CD4-positive, alpha-beta memory T cell (primary cell): ENCODE data around the gene CCDC157. TPM values are rescaled to one million over a fixed set of nuclear protein-coding genes. Genes with fewer than 3 reads are reported as not detected.

Experiments
- CTCF ChIA-PET: fragments of 350-600 bp; sonication (Branson Sonifier 250); formaldehyde crosslinking; loops from one replicate; lab custom pipeline; 2021; ENCODE audit warnings: inconsistent platforms; ENCODE audit not compliant: partially characterized antibody; lab: Charles Lee
- POLR2A ChIA-PET: fragments of 350-600 bp; sonication (Branson Sonifier 250); formaldehyde crosslinking; loops from one replicate; lab custom pipeline; 2021; ENCODE audit not compliant: partially characterized antibody; lab: Charles Lee
- DNase-seq, 5 donors: peaks; one replicate each; pipeline versions ENCODE4 v3.0.0 to v3.0.0-alpha.2; 2020 to 2022; ENCODE audit warnings: mixed read lengths in 1 of 5
- H3K27ac ChIP-seq: one replicate; pipeline ENCODE4 v1.7.0; 2013; ENCODE audit warnings: low read depth, low read length
- H3K27me3 ChIP-seq: 2 replicates; pipeline ENCODE4 v1.7.0; 2013; ENCODE audit warnings: mild to moderate bottlenecking, low read length, moderate library complexity; ENCODE audit not compliant: insufficient read depth
- H3K36me3 ChIP-seq: 2 replicates; pipeline ENCODE4 v1.7.0; 2013; ENCODE audit warnings: mild to moderate bottlenecking, low read length, moderate library complexity; ENCODE audit not compliant: insufficient read depth
- H3K4me1 ChIP-seq: 2 replicates; pipeline ENCODE4 v1.7.0; 2013; ENCODE audit warnings: mild to moderate bottlenecking, low read length, moderate library complexity; ENCODE audit not compliant: insufficient read depth
- H3K4me3 ChIP-seq, 2 donors: one replicate each; pipeline ENCODE4 v1.7.0; 2013; ENCODE audit warnings: low read length in 2 of 2, mild to moderate bottlenecking in 1 of 2
- H3K9me3 ChIP-seq, 2 donors: one replicate each; pipeline ENCODE4 v1.7.0; 2013; ENCODE audit warnings: low read length in 2 of 2, control low read depth in 1 of 2; ENCODE audit not compliant: control insufficient read depth in 1 of 2
- H3K27ac Mint-ChIP-seq, 7 donors: one replicate each; pipeline ENCODE4 v1.8.0; 2020 to 2021; ENCODE audit warnings: mixed read lengths in 7 of 7, mild to moderate bottlenecking in 6 of 7, inconsistent platforms in 3 of 7, moderate library complexity in 3 of 7
- H3K27me3 Mint-ChIP-seq, 2 donors: one replicate each; pipeline ENCODE4 v1.8.0; 2020 to 2021; ENCODE audit warnings: mixed read lengths in 2 of 2
- H3K36me3 Mint-ChIP-seq, 2 donors: one replicate each; pipeline ENCODE4 v1.8.0; 2020 to 2021; ENCODE audit warnings: mixed read lengths in 2 of 2, inconsistent platforms in 1 of 2, mild to moderate bottlenecking in 1 of 2
- H3K4me1 Mint-ChIP-seq, 4 donors: one replicate each; pipeline ENCODE4 v1.8.0; 2020 to 2021; ENCODE audit warnings: mixed read lengths in 4 of 4, mild to moderate bottlenecking in 1 of 4
- H3K4me3 Mint-ChIP-seq, 8 donors: one replicate each; pipeline ENCODE4 v1.8.0; 2020 to 2021; ENCODE audit warnings: mixed read lengths in 8 of 8, mild to moderate bottlenecking in 7 of 8, moderate library complexity in 6 of 8, inconsistent platforms in 3 of 8
- H3K9me3 Mint-ChIP-seq, 8 donors: one replicate each; pipeline ENCODE4 v1.8.0; 2020 to 2021; ENCODE audit warnings: mixed read lengths in 8 of 8, mild to moderate bottlenecking in 5 of 8, inconsistent platforms in 3 of 8, moderate library complexity in 1 of 8
- intact Hi-C: fragments of 100-400 bp; cut with micrococcal nuclease; formaldehyde crosslinking; loops from one replicate; pipeline ENCODE4 v1.15.1; 2023
- polyA plus RNA-seq, 2 donors: library from polyadenylated mRNA; unstranded; fragments of 300-500 nt; fragmentation: Illumina TruSeq; gene quantifications; one replicate each; pipeline ENCODE4 v1.2.3, GENCODE V29; 2021
- total RNA-seq, 2 experiments: library from RNA; stranded (reverse); gene quantifications; one replicate each; pipeline ENCODE4 v1.2.3, GENCODE V29; 2021

Gene CCDC157
- 1 to 10 TPM; 2.1 to 3.0 TPM for total RNA-seq
- 1 to 10 TPM in 1 of 2 donors, under 1 TPM in 1; 0.38 to 3.9 TPM for polyA plus RNA-seq

DNA sequence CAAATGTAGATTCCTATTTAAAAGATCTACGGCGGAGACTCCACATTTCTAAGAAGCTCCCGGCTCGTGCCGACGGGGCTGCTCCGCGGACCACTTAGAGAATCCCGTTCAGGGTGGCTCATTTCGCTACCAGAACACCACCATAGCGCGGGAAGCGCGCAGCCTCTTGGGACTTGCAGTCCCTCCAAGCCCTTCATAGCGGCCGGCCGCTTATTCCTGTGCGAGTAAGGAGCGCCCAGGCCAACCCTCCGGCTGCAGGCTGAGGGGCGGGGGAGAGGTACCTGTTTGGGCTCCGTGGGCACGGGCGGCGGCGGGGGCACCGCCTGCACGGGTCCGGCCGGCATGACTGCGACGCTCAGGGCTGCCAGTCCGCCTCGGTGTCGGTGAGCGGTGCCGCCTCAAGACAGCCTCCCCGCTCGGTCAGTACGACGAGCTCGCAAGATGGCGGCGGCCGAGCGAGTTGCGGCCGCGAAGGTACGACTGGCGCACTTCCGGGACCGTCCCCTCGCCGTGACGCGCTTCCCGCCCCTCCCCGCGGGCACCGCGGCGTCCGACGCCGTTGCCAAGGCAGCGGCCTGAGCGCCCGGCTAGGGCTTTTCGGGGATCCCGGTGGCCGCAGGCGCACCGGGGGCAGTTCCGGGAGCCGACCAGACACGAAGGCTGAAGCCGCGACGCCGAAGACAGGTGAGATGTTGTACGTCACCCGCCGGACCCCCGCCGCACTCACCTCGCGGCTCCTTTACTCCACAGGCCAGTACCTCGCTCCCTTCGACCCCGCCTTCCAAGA lies at the start of gene CCDC157, which contains the start of gene SF3A1:
CCDC157 (plus strand) TSS at position 559 of the 787 bp plus-strand sequence. CDS start 8,994 bp downstream, outside the sequence.
SF3A1 (minus strand) TSS at position 446 of the 787 bp plus-strand sequence; CDS start at position 344, 102 bp downstream.
- ChIA-PET CTCF (interaction anchor here (0.7 to 4.0 kb wide), 8 partner anchors 27 to 248 kb away, joined by 3 to 42 read pairs (median 4); partner anchors contain the start of genes CASTOR1 and RNF215), POLR2A (interaction anchor here (0.6 to 8.9 kb wide), 24 partner anchors 8 to 803 kb away, joined by 3 to 118 read pairs (median 8); partner anchors contain the start of genes CASTOR1, MTFP1, TBC1D10A and THOC5)
- Mint-ChIP-seq H3K4me3 (peak within 1 kb of the TSS; percentile 93 to 98 (median 97)), H3K9me3 (no peaks in the 10 kb centered on the region), H3K27ac (peak within 1 kb of the TSS; percentile 94 to 99 (median 98)), H3K4me1 (peaks cover 25 to 60% (median 46%) of the 10 kb centered on the region in 4 donors), H3K36me3 (peaks cover 16 to 42% of the 10 kb centered on the region in 2 donors), H3K27me3 (no peaks in the 10 kb centered on the region)
- Histone ChIP-seq H3K4me3 (peak within 1 kb of the TSS; percentile 82 to 94), H3K36me3 (peaks cover 13% of the 10 kb centered on the region), H3K4me1 (peaks cover 47% of the 10 kb centered on the region), H3K27me3 (no peaks in the 10 kb centered on the region), H3K27ac (peak within 1 kb of the TSS; percentile 96), H3K9me3 (no peaks in the 10 kb centered on the region)
- intact Hi-C loops: loop anchor here (1.0 to 5.0 kb wide), 6 partner anchors 29 to 94 kb away; partner anchors contain the start of genes CASTOR1, MTFP1 and RNF215
- peak; percentile 86 to 90 (median 89) for DNase-seq

- Mint-ChIP-seq H3K36me3 (peaks cover 21 to 22% of the 10 kb centered on the region in 2 donors), H3K9me3 (no peaks in the 10 kb centered on the region), H3K27me3 (no peaks in the 10 kb centered on the region), H3K4me1 (peaks cover 80 to 100% (median 92%) of the 10 kb centered on the region in 4 donors), H3K4me3 (peak overlapping the region; percentile 67 to 86 (median 82)), H3K27ac (peak overlapping the region; percentile 81 to 98 (median 95))
- Histone ChIP-seq H3K36me3 (peaks cover 5% of the 10 kb centered on the region), H3K4me1 (peaks cover 100% of the 10 kb centered on the region), H3K4me3 (peak overlapping the region in 1 of 2 donors; percentile 60), H3K27me3 (no peaks in the 10 kb centered on the region), H3K9me3 (no peaks in the 10 kb centered on the region), H3K27ac (peak overlapping the region; percentile 64)
- CTCF ChIA-PET: interaction anchor here (1.1 to 19.0 kb wide), 5 partner anchors 9 to 203 kb away, joined by 3 to 218 read pairs (median 4); partner anchors contain the start of gene CASTOR1
- POLR2A ChIA-PET: interaction anchor here (0.8 to 20.6 kb wide), 10 partner anchors 14 to 117 kb away, joined by 3 to 562 read pairs (median 12); partner anchors contain the start of genes CASTOR1, CCDC157, MTFP1 and SF3A1
- intact Hi-C loops: loop anchor here (5.0 kb wide), 2 partner anchors 50 to 985 kb away; partner anchors contain the start of genes CCDC157, PIK3IP1 and SF3A1
- DNase-seq: peak in 3 of 5 donors; percentile 22 to 42 (median 29)
Observed at GRCh38 chr22:30307041-30307574, 49.7 kb upstream of the CCDC157 start.

DNA sequence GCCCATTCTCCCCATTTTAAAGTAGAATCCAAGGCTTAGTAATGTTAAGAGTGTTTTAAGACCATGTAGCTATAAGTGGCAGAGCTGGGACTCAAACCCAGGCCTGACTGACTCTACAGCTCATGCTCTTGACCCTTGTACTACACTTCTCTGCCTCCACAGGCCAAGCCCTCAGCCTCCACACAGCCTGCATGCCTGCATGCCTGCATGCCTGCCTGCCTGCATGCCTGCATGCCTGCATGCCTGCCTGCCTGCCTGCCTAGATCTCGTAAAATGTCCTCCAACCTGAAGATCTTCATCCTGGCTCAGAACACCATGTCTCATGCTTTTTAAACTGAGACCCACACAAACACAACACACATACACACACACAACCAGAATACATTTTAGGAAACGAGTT lies 48.7 kb upstream of the CCDC157 start:
- H3K4me1 Mint-ChIP-seq: peaks cover 81 to 100% (median 92%) of the 10 kb centered on the region in 4 donors
- peak overlapping the region; percentile 57 for H3K27ac ChIP-seq
- DNase-seq: peak in 1 of 5 donors; percentile 2
- no peaks in the 10 kb centered on the region for H3K9me3 ChIP-seq
- H3K27ac Mint-ChIP-seq: peak overlapping the region; percentile 84 to 98 (median 96)
- no peak overlapping the region for H3K4me3 ChIP-seq
- peaks cover 5% of the 10 kb centered on the region for H3K36me3 ChIP-seq
- intact Hi-C loops: loop anchor here (5.0 kb wide), 2 partner anchors 49 to 984 kb away; partner anchors contain the start of genes CCDC157, PIK3IP1 and SF3A1
- peak overlapping the region; percentile 52 to 86 (median 72) for H3K4me3 Mint-ChIP-seq
- CTCF ChIA-PET: interaction anchor here (19.0 kb wide), 1 partner anchor 17 kb away, joined by 218 read pairs; the partner anchor contains the start of gene CASTOR1
- H3K36me3 Mint-ChIP-seq: peaks cover 17 to 19% of the 10 kb centered on the region in 2 donors
- H3K27me3 ChIP-seq: no peaks in the 10 kb centered on the region
- no peaks in the 10 kb centered on the region for H3K27me3 Mint-ChIP-seq
- H3K9me3 Mint-ChIP-seq: no peaks in the 10 kb centered on the region
- POLR2A ChIA-PET: interaction anchor here (0.7 to 20.6 kb wide), 4 partner anchors 13 to 48 kb away, joined by 3 to 562 read pairs (median 180); partner anchors contain the start of genes CASTOR1, CCDC157, SF3A1 and TBC1D10A
- peaks cover 100% of the 10 kb centered on the region for H3K4me1 ChIP-seq

DNA sequence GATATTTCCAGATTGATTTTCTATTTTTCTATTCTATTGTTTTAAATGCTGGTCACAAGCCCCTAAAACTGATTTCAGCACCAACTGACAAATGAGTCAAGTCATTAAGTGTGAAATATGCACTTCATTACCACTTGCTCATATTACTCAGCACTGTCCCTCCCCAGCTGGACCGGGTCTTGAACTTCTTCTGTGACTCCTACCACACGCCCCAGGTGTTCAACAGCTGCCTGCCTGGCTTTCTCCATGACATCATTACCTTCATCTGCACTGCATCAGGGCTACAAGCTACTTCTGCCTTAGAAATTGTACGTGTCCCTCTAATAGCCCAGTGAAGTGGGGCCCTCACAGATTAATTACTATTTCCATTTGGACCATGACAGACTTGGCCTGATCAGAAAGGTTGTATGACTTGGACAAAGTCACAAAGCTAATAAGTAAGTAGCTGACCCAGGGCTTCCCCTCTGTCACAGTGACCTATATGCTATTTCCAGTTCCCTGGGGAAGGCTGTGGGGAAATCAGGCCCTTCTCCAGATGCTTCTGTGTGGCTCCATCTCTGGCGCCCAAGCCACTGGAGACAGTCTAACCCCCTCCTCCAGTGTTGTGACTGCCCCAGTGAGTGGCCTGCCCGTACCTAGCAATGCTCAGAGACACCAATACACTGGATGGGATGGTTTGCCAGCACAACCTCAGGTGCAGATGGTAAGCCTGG lies 48.1 kb upstream of the CCDC157 start:
- ChIA-PET POLR2A (interaction anchor here (0.7 to 20.6 kb wide), 4 partner anchors 13 to 48 kb away, joined by 3 to 562 read pairs (median 171); partner anchors contain the start of genes CASTOR1, CCDC157, SF3A1 and TBC1D10A), CTCF (interaction anchor here (0.6 to 19.0 kb wide), 3 partner anchors 18 to 76 kb away, joined by 3 to 218 read pairs (median 3); partner anchors contain the start of gene CASTOR1)
- H3K4me1 ChIP-seq: peaks cover 99% of the 10 kb centered on the region
- H3K27ac ChIP-seq: peak overlapping the region; percentile 57
- Mint-ChIP-seq H3K9me3 (no peaks in the 10 kb centered on the region), H3K27me3 (no peaks in the 10 kb centered on the region), H3K27ac (peak overlapping the region; percentile 84 to 98 (median 96)), H3K4me3 (peak overlapping the region; percentile 52 to 86 (median 72)), H3K4me1 (peaks cover 78 to 100% (median 89%) of the 10 kb centered on the region in 4 donors), H3K36me3 (peaks cover 13% of the 10 kb centered on the region in 2 donors)
- no peaks in the 10 kb centered on the region for H3K9me3 ChIP-seq
- peak in 1 of 5 donors; percentile 70 for DNase-seq
- no peaks in the 10 kb centered on the region for H3K27me3 ChIP-seq
- H3K4me3 ChIP-seq: no peak overlapping the region
- no peaks in the 10 kb centered on the region for H3K36me3 ChIP-seq
- intact Hi-C loops: loop anchor here (5.0 kb wide), 2 partner anchors 49 to 984 kb away; partner anchors contain the start of genes CCDC157, PIK3IP1 and SF3A1

GRCh38 chr22:30309951-30310741 lies 46.7 kb upstream of the CCDC157 start:
- POLR2A ChIA-PET: interaction anchor here (0.6 to 20.6 kb wide), 8 partner anchors 11 to 113 kb away, joined by 3 to 562 read pairs (median 4); partner anchors contain the start of genes CASTOR1, CCDC157, OSM and SF3A1
- Mint-ChIP-seq H3K9me3 (no peaks in the 10 kb centered on the region), H3K4me3 (peak overlapping the region; percentile 52 to 84 (median 72)), H3K27me3 (no peaks in the 10 kb centered on the region), H3K27ac (peak overlapping the region; percentile 84 to 98 (median 96)), H3K4me1 (peaks cover 75 to 100% (median 88%) of the 10 kb centered on the region in 4 donors), H3K36me3 (peaks cover 7 to 14% of the 10 kb centered on the region in 2 donors)
- no peaks in the 10 kb centered on the region for H3K9me3 ChIP-seq
- H3K4me3 ChIP-seq: peak overlapping the region in 1 of 2 donors; percentile 10
- H3K27ac ChIP-seq: peak overlapping the region; percentile 57
- intact Hi-C loops: loop anchor here (5.0 kb wide), 2 partner anchors 47 to 982 kb away; partner anchors contain the start of genes CCDC157, PIK3IP1 and SF3A1
- DNase-seq: peak; percentile 47 to 71 (median 56)
- no peaks in the 10 kb centered on the region for H3K36me3 ChIP-seq
- CTCF ChIA-PET: interaction anchor here (0.9 to 19.0 kb wide), 5 partner anchors 13 to 117 kb away, joined by 3 to 218 read pairs (median 3); partner anchors contain the start of gene CASTOR1
- H3K27me3 ChIP-seq: no peaks in the 10 kb centered on the region
- peaks cover 99% of the 10 kb centered on the region for H3K4me1 ChIP-seq
